B cell (primary cell): ENCODE results near the gene CELF4. TPM values are rescaled to one million over a fixed set of nuclear protein-coding genes. Genes with fewer than 3 reads are reported as not detected.

Source experiments
- ATAC-seq: fragments of 200-7000 bp; cut with Tn5 transposase; one replicate; pipeline ENCODE4 v1.10.0; 2021; ENCODE audit warnings: low read depth, mild to moderate bottlenecking, moderate number of reproducible peaks, moderate library complexity
- CTCF ChIA-PET: fragments of 350-600 bp; sonication (Branson Sonifier 250); formaldehyde crosslinking; loops from one replicate; lab custom pipeline; 2021; ENCODE audit warnings: antibody characterized with exemption, inconsistent platforms; lab: Charles Lee
- POLR2A ChIA-PET: fragments of 350-600 bp; sonication (Branson Sonifier 250); formaldehyde crosslinking; loops from one replicate; lab custom pipeline; 2021; ENCODE audit warnings: antibody characterized with exemption; lab: Charles Lee
- DNase-seq: peaks from one replicate; pipeline ENCODE4 v3.0.0; 2013
- H2AFZ ChIP-seq: 2 replicates; pipeline ENCODE4 v1.6.1; 2012; ENCODE audit warnings: mild to moderate bottlenecking, low read depth, low read length; ENCODE audit not compliant: insufficient read depth, poor library complexity, severe bottlenecking
- H3K27ac ChIP-seq, 2 donors: 1 replicate in 1 of 2; 2 replicates in 1 of 2; pipeline ENCODE4 v1.5.1; 2012 to 2013; ENCODE audit warnings: low read length in 2 of 2, mild to moderate bottlenecking in 2 of 2, moderate library complexity in 1 of 2
- H3K27me3 ChIP-seq, 4 experiments: fragments of 200-600 bp in 1 of 4; sonication (generic) in 1 of 4; replicated peaks in 1 of 4; 1 replicate in 2 of 4; 2 replicates in 2 of 4; pipeline versions ENCODE4 v1.6.1 to v1.7.0; 2013 to 2016; ENCODE audit warnings: low read length in 3 of 4, mild to moderate bottlenecking in 2 of 4, mixed read lengths in 1 of 4, moderate library complexity in 1 of 4; ENCODE audit not compliant: insufficient read depth in 4 of 4, control insufficient read depth in 3 of 4; ENCODE audit errors: control extremely low read depth in 1 of 4
- H3K36me3 ChIP-seq, 2 experiments: replicated peaks in 1 of 2; 1 replicate in 1 of 2; 2 replicates in 1 of 2; pipeline versions ENCODE4 v1.6.1 to v1.7.1; 2013; ENCODE audit warnings: low read length in 1 of 2; ENCODE audit not compliant: insufficient read depth in 2 of 2, control insufficient read depth in 1 of 2; ENCODE audit errors: control extremely low read depth in 1 of 2, extremely low read depth in 1 of 2
- H3K4me1 ChIP-seq, 2 donors: fragments of 200-600 bp in 1 of 2; sonication (generic) in 1 of 2; 1 replicate in 1 of 2; 2 replicates in 1 of 2; pipeline versions ENCODE4 v1.5.1 to v1.6.1; 2013 to 2017; ENCODE audit warnings: low read length in 2 of 2; ENCODE audit not compliant: control insufficient read depth in 2 of 2, insufficient read depth in 2 of 2
- H3K4me2 ChIP-seq: replicated peaks from 2 replicates; pipeline ENCODE3; 2012; ENCODE audit warnings: mild to moderate bottlenecking, low read depth, low read length; ENCODE audit not compliant: poor library complexity, severe bottlenecking
- H3K4me3 ChIP-seq, 5 experiments: fragments of 200-600 bp in 1 of 5; sonication (generic) in 1 of 5; 1 replicate in 3 of 5; 2 replicates in 2 of 5; pipeline versions ENCODE4 v1.5.1 to v1.7.0; 2011 to 2016; ENCODE audit warnings: low read length in 4 of 5, mild to moderate bottlenecking in 4 of 5, low read depth in 2 of 5, control low read depth in 1 of 5, moderate library complexity in 1 of 5; ENCODE audit not compliant: insufficient read depth in 1 of 5; ENCODE audit errors: control extremely low read depth in 1 of 5, extremely low read depth in 1 of 5
- H3K79me2 ChIP-seq: fragments of 200-600 bp; sonication (generic); one replicate; pipeline ENCODE4 v1.6.0; 2016; ENCODE audit warnings: low read length; ENCODE audit not compliant: control insufficient read depth, insufficient read depth
- H3K9ac ChIP-seq: fragments of 200-600 bp; sonication (generic); 2 replicates; pipeline ENCODE4 v1.6.1; 2017; ENCODE audit warnings: mild to moderate bottlenecking, low read length, moderate library complexity
- H3K9me3 ChIP-seq, 3 donors: one replicate each; pipeline versions ENCODE4 v1.6.1 to v1.7.1; 2013; ENCODE audit warnings: low read length in 2 of 3; ENCODE audit not compliant: control insufficient read depth in 2 of 3, insufficient read depth in 1 of 3; ENCODE audit errors: control extremely low read depth in 1 of 3
- H4K20me1 ChIP-seq: 2 replicates; pipeline ENCODE4 v1.6.0; 2012; ENCODE audit warnings: mild to moderate bottlenecking, low read length; ENCODE audit not compliant: insufficient read depth, control insufficient read depth, poor library complexity, severe bottlenecking
- H3K27ac Mint-ChIP-seq: one replicate; pipeline ENCODE4 v1.8.0; 2021; ENCODE audit warnings: mixed read lengths
- H3K27me3 Mint-ChIP-seq: one replicate; pipeline ENCODE4 v1.8.0; 2021; ENCODE audit warnings: mixed read lengths
- H3K4me1 Mint-ChIP-seq: one replicate; pipeline ENCODE4 v1.8.0; 2021; ENCODE audit warnings: mixed read lengths
- H3K4me3 Mint-ChIP-seq: one replicate; pipeline ENCODE4 v1.8.0; 2021; ENCODE audit warnings: mixed read lengths
- H3K9me3 Mint-ChIP-seq: one replicate; pipeline ENCODE4 v1.8.0; 2022; ENCODE audit warnings: mixed read lengths; ENCODE audit not compliant: insufficient read depth
- EZH2 ChIP-seq: IDR thresholded peaks from 2 replicates; pipeline ENCODE4 v1.6.1; 2012; ENCODE audit warnings: borderline replicate concordance, low read depth, mild to moderate bottlenecking, moderate library complexity, low read length; ENCODE audit not compliant: insufficient read depth, poor library complexity, severe bottlenecking
- WGBS: methylation state at CpG from one replicate; pipeline ENCODE4 v1.1.5; 2013; ENCODE audit warnings: missing lambda C conversion rate; ENCODE audit not compliant: insufficient coverage; 5-methylcytosine and 5-hydroxymethylcytosine counted together
- intact Hi-C: fragments of 100-400 bp; cut with micrococcal nuclease; formaldehyde crosslinking; loops from one replicate; pipeline ENCODE4 v1.10.0; 2022
- polyA plus RNA-seq: library from polyadenylated mRNA; depleted of rRNA; stranded (reverse); fragments of >200 nt; gene quantifications from 2 replicates; pipeline ENCODE4 v1.2.3, GENCODE V29; 2012
- total RNA-seq, 2 donors: library from RNA; stranded (reverse); fragments of 120-200 nt in 1 of 2; gene quantifications; 1 replicate in 1 of 2; 2 replicates in 1 of 2; pipeline versions ENCODE4 v1.2.3 to v1.2.4, GENCODE V29; 2013 to 2022
- TF ChIP-seq, protein P1 (sequence below): fragments of 200-600 bp; IDR thresholded peaks from one replicate; pipeline ENCODE4 v1.8.0; 2022; ENCODE audit warnings: antibody characterized with exemption, mild to moderate bottlenecking

The CELF4 gene
- total and polyA plus RNA-seq, 2 donors (not counting 1 experiment from before 2014, with no cell fraction given) = not detected

DNA sequence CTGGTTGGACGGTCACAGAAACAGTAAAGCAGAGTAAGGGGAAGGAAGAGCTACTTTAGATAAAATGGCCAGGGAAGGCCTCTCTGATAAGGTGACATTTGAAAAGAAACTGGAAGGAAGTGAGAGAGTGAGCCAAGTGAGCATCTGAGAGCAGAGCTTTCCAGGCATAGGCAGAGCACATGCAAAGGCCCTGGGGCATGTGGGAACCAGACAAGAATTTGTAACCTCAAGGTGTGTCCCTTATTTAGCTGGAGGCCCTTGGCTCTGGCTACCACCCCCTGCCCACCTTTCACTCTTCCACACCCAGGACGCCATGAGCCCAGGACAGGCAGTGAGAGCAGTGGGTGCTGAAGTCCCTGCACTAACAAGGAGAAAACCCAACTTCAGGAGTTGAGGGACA lies 116.0 kb downstream of the CELF4 start:
- ATAC-seq (no peak), DNase-seq (no peak)
- no peaks in the 10 kb centered on the region for H3K9me3 Mint-ChIP-seq
- Histone ChIP-seq H3K9ac (no peak overlapping the region), H3K4me1 (no peaks in the 10 kb centered on the region), H3K4me3 (no peak overlapping the region), H2AFZ (no peak overlapping the region), H3K4me2 (no peak overlapping the region), H3K79me2 (no peaks in the 10 kb centered on the region), H4K20me1 (no peaks in the 10 kb centered on the region), H3K27ac (no peak overlapping the region), H3K27me3 (peaks cover 0 to under 1% (median 0%) of the 10 kb centered on the region in 4 experiments), H3K36me3 (no peaks in the 10 kb centered on the region), H3K9me3 (peaks cover 0 to 7% (median 0%) of the 10 kb centered on the region in 3 donors)
- H3K4me3 Mint-ChIP-seq = no peak overlapping the region
- WGBS = 79% methylated on average over 2 of the region's 2 CpGs
- TF ChIP-seq, protein P1, sequence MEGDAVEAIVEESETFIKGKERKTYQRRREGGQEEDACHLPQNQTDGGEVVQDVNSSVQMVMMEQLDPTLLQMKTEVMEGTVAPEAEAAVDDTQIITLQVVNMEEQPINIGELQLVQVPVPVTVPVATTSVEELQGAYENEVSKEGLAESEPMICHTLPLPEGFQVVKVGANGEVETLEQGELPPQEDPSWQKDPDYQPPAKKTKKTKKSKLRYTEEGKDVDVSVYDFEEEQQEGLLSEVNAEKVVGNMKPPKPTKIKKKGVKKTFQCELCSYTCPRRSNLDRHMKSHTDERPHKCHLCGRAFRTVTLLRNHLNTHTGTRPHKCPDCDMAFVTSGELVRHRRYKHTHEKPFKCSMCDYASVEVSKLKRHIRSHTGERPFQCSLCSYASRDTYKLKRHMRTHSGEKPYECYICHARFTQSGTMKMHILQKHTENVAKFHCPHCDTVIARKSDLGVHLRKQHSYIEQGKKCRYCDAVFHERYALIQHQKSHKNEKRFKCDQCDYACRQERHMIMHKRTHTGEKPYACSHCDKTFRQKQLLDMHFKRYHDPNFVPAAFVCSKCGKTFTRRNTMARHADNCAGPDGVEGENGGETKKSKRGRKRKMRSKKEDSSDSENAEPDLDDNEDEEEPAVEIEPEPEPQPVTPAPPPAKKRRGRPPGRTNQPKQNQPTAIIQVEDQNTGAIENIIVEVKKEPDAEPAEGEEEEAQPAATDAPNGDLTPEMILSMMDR = no peak
- no peak for TF ChIP-seq EZH2
- CTCF ChIA-PET = no interaction called here
- H3K27ac Mint-ChIP-seq = no peak overlapping the region
- intact Hi-C loops = no loop called here
- POLR2A ChIA-PET = no interaction called here
- no peaks in the 10 kb centered on the region for H3K4me1 Mint-ChIP-seq
- no peaks in the 10 kb centered on the region for H3K27me3 Mint-ChIP-seq

DNA sequence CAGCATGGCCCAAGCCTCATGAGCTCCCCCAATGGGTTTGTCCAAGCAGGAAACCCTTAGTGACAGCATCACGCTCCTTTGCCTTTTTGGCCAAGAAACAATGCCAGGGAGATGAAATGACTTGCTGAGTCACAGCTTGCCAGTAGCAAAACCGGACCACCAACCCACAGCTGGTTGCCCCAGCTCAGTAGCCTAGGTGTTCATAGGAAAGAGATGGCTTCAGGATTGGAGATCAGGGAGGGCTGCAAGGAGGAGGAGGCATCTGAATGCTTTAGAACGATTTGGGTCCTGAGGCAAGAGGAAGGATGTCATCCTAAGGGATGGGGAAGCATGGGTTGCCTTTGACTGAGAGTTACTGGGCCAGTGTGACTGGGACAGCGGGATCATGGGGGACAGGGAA lies 116.7 kb downstream of the CELF4 start:
- no peak overlapping the region for H3K27ac Mint-ChIP-seq
- Histone ChIP-seq H3K9me3 (peaks cover 0 to 7% (median 0%) of the 10 kb centered on the region in 3 donors), H3K79me2 (no peaks in the 10 kb centered on the region), H3K4me2 (no peak overlapping the region), H3K9ac (no peak overlapping the region), H4K20me1 (no peaks in the 10 kb centered on the region), H3K27me3 (peaks cover 0 to 2% (median 0%) of the 10 kb centered on the region in 4 experiments), H2AFZ (no peak overlapping the region), H3K36me3 (no peaks in the 10 kb centered on the region), H3K4me3 (no peak overlapping the region), H3K27ac (no peak overlapping the region), H3K4me1 (no peaks in the 10 kb centered on the region)
- DNase-seq (no peak), ATAC-seq (no peak)
- ChIA-PET CTCF (no interaction called here), POLR2A (no interaction called here)
- TF ChIP-seq, protein P1 = no peak
- no peak for TF ChIP-seq EZH2
- WGBS = 89% methylated on average over 4 of the region's 4 CpGs
- no peaks in the 10 kb centered on the region for H3K9me3 Mint-ChIP-seq
- H3K27me3 Mint-ChIP-seq = no peaks in the 10 kb centered on the region
- H3K4me1 Mint-ChIP-seq = no peaks in the 10 kb centered on the region
- intact Hi-C loops = no loop called here
- H3K4me3 Mint-ChIP-seq = no peak overlapping the region
